ENCODE data around the gene VPS52.

DNA sequence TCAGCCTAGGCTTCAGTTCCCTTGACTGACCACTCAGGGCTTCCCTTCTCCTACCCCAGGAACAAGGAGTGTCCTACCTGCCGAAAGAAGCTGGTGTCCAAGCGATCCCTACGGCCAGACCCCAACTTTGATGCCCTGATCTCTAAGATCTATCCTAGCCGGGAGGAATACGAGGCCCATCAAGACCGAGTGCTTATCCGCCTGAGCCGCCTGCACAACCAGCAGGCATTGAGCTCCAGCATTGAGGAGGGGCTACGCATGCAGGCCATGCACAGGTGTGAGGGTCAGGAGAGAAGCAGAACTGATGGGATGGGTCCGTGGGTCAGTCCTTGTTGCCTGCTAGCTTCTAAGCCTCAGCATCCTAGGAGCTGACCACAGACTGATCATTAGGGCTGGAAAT, 61.8 kb downstream of the VPS52 start:
- TF ChIP-seq, protein P1, sequence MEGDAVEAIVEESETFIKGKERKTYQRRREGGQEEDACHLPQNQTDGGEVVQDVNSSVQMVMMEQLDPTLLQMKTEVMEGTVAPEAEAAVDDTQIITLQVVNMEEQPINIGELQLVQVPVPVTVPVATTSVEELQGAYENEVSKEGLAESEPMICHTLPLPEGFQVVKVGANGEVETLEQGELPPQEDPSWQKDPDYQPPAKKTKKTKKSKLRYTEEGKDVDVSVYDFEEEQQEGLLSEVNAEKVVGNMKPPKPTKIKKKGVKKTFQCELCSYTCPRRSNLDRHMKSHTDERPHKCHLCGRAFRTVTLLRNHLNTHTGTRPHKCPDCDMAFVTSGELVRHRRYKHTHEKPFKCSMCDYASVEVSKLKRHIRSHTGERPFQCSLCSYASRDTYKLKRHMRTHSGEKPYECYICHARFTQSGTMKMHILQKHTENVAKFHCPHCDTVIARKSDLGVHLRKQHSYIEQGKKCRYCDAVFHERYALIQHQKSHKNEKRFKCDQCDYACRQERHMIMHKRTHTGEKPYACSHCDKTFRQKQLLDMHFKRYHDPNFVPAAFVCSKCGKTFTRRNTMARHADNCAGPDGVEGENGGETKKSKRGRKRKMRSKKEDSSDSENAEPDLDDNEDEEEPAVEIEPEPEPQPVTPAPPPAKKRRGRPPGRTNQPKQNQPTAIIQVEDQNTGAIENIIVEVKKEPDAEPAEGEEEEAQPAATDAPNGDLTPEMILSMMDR (conservative IDR thresholded peaks at IDR 0.05) = no peak
- TF ChIP-seq ZFX (IDR thresholded peaks at IDR 0.05) = no peak

All from C4-2B (cell line).